ENCODE measurements around the gene ABCC9.

- TF ChIP-seq, protein P1, sequence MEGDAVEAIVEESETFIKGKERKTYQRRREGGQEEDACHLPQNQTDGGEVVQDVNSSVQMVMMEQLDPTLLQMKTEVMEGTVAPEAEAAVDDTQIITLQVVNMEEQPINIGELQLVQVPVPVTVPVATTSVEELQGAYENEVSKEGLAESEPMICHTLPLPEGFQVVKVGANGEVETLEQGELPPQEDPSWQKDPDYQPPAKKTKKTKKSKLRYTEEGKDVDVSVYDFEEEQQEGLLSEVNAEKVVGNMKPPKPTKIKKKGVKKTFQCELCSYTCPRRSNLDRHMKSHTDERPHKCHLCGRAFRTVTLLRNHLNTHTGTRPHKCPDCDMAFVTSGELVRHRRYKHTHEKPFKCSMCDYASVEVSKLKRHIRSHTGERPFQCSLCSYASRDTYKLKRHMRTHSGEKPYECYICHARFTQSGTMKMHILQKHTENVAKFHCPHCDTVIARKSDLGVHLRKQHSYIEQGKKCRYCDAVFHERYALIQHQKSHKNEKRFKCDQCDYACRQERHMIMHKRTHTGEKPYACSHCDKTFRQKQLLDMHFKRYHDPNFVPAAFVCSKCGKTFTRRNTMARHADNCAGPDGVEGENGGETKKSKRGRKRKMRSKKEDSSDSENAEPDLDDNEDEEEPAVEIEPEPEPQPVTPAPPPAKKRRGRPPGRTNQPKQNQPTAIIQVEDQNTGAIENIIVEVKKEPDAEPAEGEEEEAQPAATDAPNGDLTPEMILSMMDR (conservative IDR thresholded peaks at IDR 0.05 in 1 of 2, IDR thresholded peaks at IDR 0.05 in 1 of 2; ENCODE audit: extremely low read depth in 1 of 2, insufficient read depth in 1 of 2, low read depth in 1 of 2, low read length in 2 of 2), result no peak
- TF ChIP-seq EZH2 (IDR thresholded peaks at IDR 0.05; ENCODE audit: borderline replicate concordance, low read length), result no peak
These were observed 152.9 kb downstream of the ABCC9 start for GRCh38 chr12:21788089-21788983.

All from mammary epithelial cell (primary cell).